Liver (tissue), 9 donors: ENCODE results near the gene ZNF777. TPM values are rescaled to one million over a fixed set of nuclear protein-coding genes. Genes with fewer than 3 reads are reported as not detected.

Experiments used
- DNase-seq: peaks from one replicate; pipeline ENCODE4 v3.0.0-alpha.2; 2017; ENCODE audit warnings: low spot score
- H3K27ac ChIP-seq, 2 donors: one replicate each; pipeline ENCODE4 v1.7.0; 2013; ENCODE audit warnings: inconsistent platforms in 2 of 2, low read length in 2 of 2, control low read depth in 1 of 2, low read depth in 1 of 2, mild to moderate bottlenecking in 1 of 2
- H3K27me3 ChIP-seq, 4 donors: one replicate each; pipeline versions ENCODE4 v1.6.1 to v1.7.0; 2013; ENCODE audit warnings: low read length in 3 of 4, inconsistent platforms in 1 of 4, mild to moderate bottlenecking in 1 of 4, moderate library complexity in 1 of 4; ENCODE audit not compliant: control insufficient read depth in 4 of 4, insufficient read depth in 4 of 4
- H3K36me3 ChIP-seq, 4 donors: one replicate each; pipeline versions ENCODE4 v1.6.1 to v1.7.0; 2013; ENCODE audit warnings: low read length in 3 of 4, mild to moderate bottlenecking in 3 of 4, low read depth in 1 of 4, moderate library complexity in 1 of 4; ENCODE audit not compliant: control insufficient read depth in 4 of 4, insufficient read depth in 3 of 4
- H3K4me1 ChIP-seq, 4 donors: one replicate each; pipeline versions ENCODE4 v1.6.1 to v1.7.0; 2013; ENCODE audit warnings: low read length in 3 of 4, mild to moderate bottlenecking in 3 of 4, moderate library complexity in 1 of 4; ENCODE audit not compliant: control insufficient read depth in 4 of 4, insufficient read depth in 4 of 4
- H3K4me3 ChIP-seq, 3 donors: one replicate each; pipeline versions ENCODE4 v1.6.1 to v1.7.0; 2013; ENCODE audit warnings: low read length in 3 of 3, control low read depth in 1 of 3, low read depth in 1 of 3, mild to moderate bottlenecking in 1 of 3
- H3K9ac ChIP-seq, 2 donors: one replicate each; pipeline ENCODE4 v1.7.0; 2013; ENCODE audit warnings: low read length in 2 of 2, mild to moderate bottlenecking in 2 of 2, moderate library complexity in 2 of 2, control low read depth in 1 of 2, low read depth in 1 of 2
- H3K9me3 ChIP-seq, 4 donors: one replicate each; pipeline versions ENCODE4 v1.6.1 to v1.7.0; 2013; ENCODE audit warnings: low read length in 3 of 4; ENCODE audit not compliant: control insufficient read depth in 4 of 4
- ATF3 ChIP-seq: IDR thresholded peaks from 2 replicates; pipeline ENCODE4 v1.6.1; 2016; ENCODE audit warnings: antibody characterized with exemption
- CTCF ChIP-seq: fragments of 150-350 bp; IDR thresholded peaks from 2 replicates; pipeline ENCODE4 v1.5.1; 2017; ENCODE audit warnings: improper control_type of control experiment, low read depth, low read length; ENCODE audit not compliant: missing input control
- EGR1 ChIP-seq, 2 donors: IDR thresholded peaks; 2 replicates each; pipeline ENCODE4 v1.6.1; 2016 to 2018; ENCODE audit warnings: antibody characterized with exemption in 2 of 2, low read depth in 2 of 2
- FOXA1 ChIP-seq: IDR thresholded peaks from 2 replicates; pipeline ENCODE4 v1.6.1; 2016; ENCODE audit warnings: antibody characterized with exemption
- FOXA2 ChIP-seq: IDR thresholded peaks from 2 replicates; pipeline ENCODE4 v1.6.1; 2016; ENCODE audit warnings: antibody characterized with exemption
- GABPA ChIP-seq, 2 donors: IDR thresholded peaks in 1 of 2; conservative IDR thresholded peaks in 1 of 2; 2 replicates each; pipeline ENCODE4 v1.6.1; 2016; ENCODE audit warnings: antibody characterized with exemption in 2 of 2, mild to moderate bottlenecking in 1 of 2, moderate library complexity in 1 of 2
- HNF4A ChIP-seq, 2 donors: conservative IDR thresholded peaks; 2 replicates each; pipeline ENCODE4 v1.6.1; 2016; ENCODE audit warnings: antibody characterized with exemption in 2 of 2, mild to moderate bottlenecking in 2 of 2
- HNF4G ChIP-seq: IDR thresholded peaks from 2 replicates; pipeline ENCODE4 v1.6.1; 2016; ENCODE audit warnings: antibody characterized with exemption
- JUND ChIP-seq, 2 donors: IDR thresholded peaks; 2 replicates each; pipeline ENCODE4 v1.6.1; 2016; ENCODE audit warnings: antibody characterized with exemption in 2 of 2
- MAX ChIP-seq: IDR thresholded peaks from 2 replicates; pipeline ENCODE4 v1.6.1; 2016; ENCODE audit warnings: antibody characterized with exemption
- NR2F2 ChIP-seq: IDR thresholded peaks from 2 replicates; pipeline ENCODE4 v1.6.1; 2016; ENCODE audit warnings: antibody characterized with exemption
- RAD21 ChIP-seq, 2 donors: IDR thresholded peaks; 2 replicates each; pipeline ENCODE4 v1.6.1; 2016; ENCODE audit warnings: antibody characterized with exemption in 2 of 2, mild to moderate bottlenecking in 2 of 2
- RXRA ChIP-seq, 2 donors: IDR thresholded peaks; 2 replicates each; pipeline ENCODE4 v1.6.1; 2017 to 2018; ENCODE audit warnings: antibody characterized with exemption in 2 of 2, mild to moderate bottlenecking in 1 of 2
- SP1 ChIP-seq: IDR thresholded peaks from 2 replicates; pipeline ENCODE4 v1.6.1; 2018; ENCODE audit warnings: antibody characterized with exemption, mild to moderate bottlenecking
- TAF1 ChIP-seq: conservative IDR thresholded peaks from 2 replicates; pipeline ENCODE4 v1.6.1; 2016; ENCODE audit warnings: antibody characterized with exemption, mild to moderate bottlenecking
- YY1 ChIP-seq: IDR thresholded peaks from 2 replicates; pipeline ENCODE4 v1.6.1; 2016; ENCODE audit warnings: antibody characterized with exemption, mild to moderate bottlenecking
- WGBS: extraction: QIAGEN DNeasy Blood & Tissue Kit; methylation state at CpG from one replicate; pipeline ENCODE4 v1.1.7; 2013; 5-methylcytosine and 5-hydroxymethylcytosine counted together
- polyA plus RNA-seq, 2 donors: library from polyadenylated mRNA; stranded (reverse) in 1 of 2; unstranded in 1 of 2; fragments of 200-250 nt in 1 of 2; fragments of >200 nt in 1 of 2; fragmentation: Nextera tagmentation in 1 of 2; extraction: Ambion mirVana in 1 of 2; gene quantifications; one replicate each; pipeline versions ENCODE4 v1.2.1 to v1.2.3, GENCODE V29; 2013 to 2015
- total RNA-seq, 2 donors: library from RNA; depleted of rRNA; stranded (reverse); fragments of >200 nt; gene quantifications; one replicate each; pipeline ENCODE4 v1.2.3, GENCODE V29; 2014
- TF ChIP-seq, protein P1 (sequence below): IDR thresholded peaks from 2 replicates; pipeline ENCODE4 v1.6.1; 2016; ENCODE audit warnings: antibody characterized with exemption, mild to moderate bottlenecking
- donor health status: healthy.
- donor health status: healthy.
- donor health status: healthy.
- donor health status: healthy.
- donor health status: healthy.

The ZNF777 gene
- total RNA-seq (1 to 10 TPM; 3.8 to 4.3 TPM), polyA plus RNA-seq (1 to 10 TPM in 1 of 2 donors, under 1 TPM in 1; 0.22 to 5.7 TPM)

DNA sequence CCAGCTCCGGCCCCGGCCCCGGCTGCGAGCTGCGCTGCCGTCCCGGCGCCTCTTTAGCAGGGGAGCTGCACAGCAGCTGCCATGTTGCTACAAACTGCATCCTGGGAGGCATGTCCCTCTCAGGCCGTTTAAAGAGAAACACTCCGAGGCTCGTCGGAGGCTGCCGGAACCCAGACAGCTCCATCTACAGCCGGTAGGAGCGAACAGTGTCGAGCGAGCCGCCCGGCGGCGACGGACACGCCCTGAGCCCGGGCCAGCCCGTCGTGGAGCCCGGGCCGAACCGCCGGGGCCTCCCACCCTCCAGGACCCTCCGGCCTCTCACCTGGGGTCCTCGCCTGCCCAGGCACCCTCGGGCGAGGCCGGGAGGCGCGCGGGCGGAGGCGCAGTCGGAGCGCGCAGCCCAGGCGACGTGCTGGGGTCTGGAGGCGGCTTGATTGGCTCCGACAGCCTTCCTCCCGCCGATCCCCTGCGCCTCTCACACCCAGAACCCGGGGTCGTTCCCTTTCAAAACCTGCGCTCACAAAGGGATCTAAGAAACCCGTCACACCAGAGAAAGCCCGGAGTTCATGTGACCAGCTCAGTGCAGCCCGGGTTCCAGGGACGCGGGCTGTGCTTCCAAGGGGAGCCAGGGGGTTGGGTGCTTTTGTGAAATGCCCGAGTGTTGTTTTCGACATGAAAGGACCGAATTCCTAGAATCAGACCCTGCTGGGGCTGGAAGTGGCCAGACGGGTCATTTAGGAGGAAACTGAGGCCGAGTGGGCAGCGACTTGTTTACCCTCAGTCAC is at the start of gene ZNF777:
TSS of gene ZNF777 (minus strand) at position 570 of the 785 bp plus-strand sequence. CDS start 5,040 bp downstream, outside the sequence.
- H3K9me3 ChIP-seq: no peaks in the 10 kb centered on the region
- no peak for TF ChIP-seq EGR1 (IDR thresholded peaks at IDR 0.05; ENCODE audit: low read depth in 2 of 2)
- no peak for TF ChIP-seq HNF4G
- no peak for TF ChIP-seq FOXA1
- TF ChIP-seq TAF1: no peak
- TF ChIP-seq RXRA (IDR thresholded peaks at IDR 0.05): no peak
- TF ChIP-seq, protein P1, sequence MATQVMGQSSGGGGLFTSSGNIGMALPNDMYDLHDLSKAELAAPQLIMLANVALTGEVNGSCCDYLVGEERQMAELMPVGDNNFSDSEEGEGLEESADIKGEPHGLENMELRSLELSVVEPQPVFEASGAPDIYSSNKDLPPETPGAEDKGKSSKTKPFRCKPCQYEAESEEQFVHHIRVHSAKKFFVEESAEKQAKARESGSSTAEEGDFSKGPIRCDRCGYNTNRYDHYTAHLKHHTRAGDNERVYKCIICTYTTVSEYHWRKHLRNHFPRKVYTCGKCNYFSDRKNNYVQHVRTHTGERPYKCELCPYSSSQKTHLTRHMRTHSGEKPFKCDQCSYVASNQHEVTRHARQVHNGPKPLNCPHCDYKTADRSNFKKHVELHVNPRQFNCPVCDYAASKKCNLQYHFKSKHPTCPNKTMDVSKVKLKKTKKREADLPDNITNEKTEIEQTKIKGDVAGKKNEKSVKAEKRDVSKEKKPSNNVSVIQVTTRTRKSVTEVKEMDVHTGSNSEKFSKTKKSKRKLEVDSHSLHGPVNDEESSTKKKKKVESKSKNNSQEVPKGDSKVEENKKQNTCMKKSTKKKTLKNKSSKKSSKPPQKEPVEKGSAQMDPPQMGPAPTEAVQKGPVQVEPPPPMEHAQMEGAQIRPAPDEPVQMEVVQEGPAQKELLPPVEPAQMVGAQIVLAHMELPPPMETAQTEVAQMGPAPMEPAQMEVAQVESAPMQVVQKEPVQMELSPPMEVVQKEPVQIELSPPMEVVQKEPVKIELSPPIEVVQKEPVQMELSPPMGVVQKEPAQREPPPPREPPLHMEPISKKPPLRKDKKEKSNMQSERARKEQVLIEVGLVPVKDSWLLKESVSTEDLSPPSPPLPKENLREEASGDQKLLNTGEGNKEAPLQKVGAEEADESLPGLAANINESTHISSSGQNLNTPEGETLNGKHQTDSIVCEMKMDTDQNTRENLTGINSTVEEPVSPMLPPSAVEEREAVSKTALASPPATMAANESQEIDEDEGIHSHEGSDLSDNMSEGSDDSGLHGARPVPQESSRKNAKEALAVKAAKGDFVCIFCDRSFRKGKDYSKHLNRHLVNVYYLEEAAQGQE: peak; percentile 21
- TF ChIP-seq SP1: no peak
- no peak for TF ChIP-seq FOXA2
- no peak for TF ChIP-seq MAX
- no peak for TF ChIP-seq HNF4A (conservative IDR thresholded peaks at IDR 0.05)
- peak; percentile 93 for TF ChIP-seq YY1
- TF ChIP-seq ATF3: no peak
- no peak for TF ChIP-seq NR2F2
- TF ChIP-seq JUND (IDR thresholded peaks at IDR 0.05): no peak
- peak; percentile 57 for TF ChIP-seq CTCF
- peak; percentile 30 to 55 for TF ChIP-seq RAD21 (IDR thresholded peaks at IDR 0.05)
- TF ChIP-seq GABPA (IDR thresholded peaks at IDR 0.05 in 1 of 2, conservative IDR thresholded peaks at IDR 0.05 in 1 of 2): peak in 1 of 2 donors; percentile 31
- WGBS: under 1% methylated on average over 64 of the region's 64 CpGs
- peak within 1 kb of the TSS; percentile 59 to 97 (median 67) for H3K4me3 ChIP-seq
- peak within 1 kb of the TSS in 1 of 2 donors; percentile 42 for H3K9ac ChIP-seq
- peak; percentile 79 for DNase-seq
- no peak within 1 kb of the TSS for H3K27ac ChIP-seq
- peaks cover 5 to 19% (median 15%) of the 10 kb centered on the region in 4 donors for H3K4me1 ChIP-seq
- H3K36me3 ChIP-seq: peaks cover 0 to 5% (median under 1%) of the 10 kb centered on the region in 4 donors
- H3K27me3 ChIP-seq: no peaks in the 10 kb centered on the region

- Histone ChIP-seq H3K4me3 (no peak overlapping the region), H3K9me3 (peaks cover 6 to 23% (median 13%) of the 10 kb centered on the region in 4 donors), H3K27me3 (no peaks in the 10 kb centered on the region), H3K27ac (no peak overlapping the region), H3K4me1 (no peaks in the 10 kb centered on the region), H3K9ac (no peak overlapping the region), H3K36me3 (peaks cover 0 to 1% (median 0%) of the 10 kb centered on the region in 4 donors)
- DNase-seq: no peak
- TF ChIP-seq MAX (no peak), FOXA2 (no peak), HNF4G (no peak), RXRA (IDR thresholded peaks at IDR 0.05) (no peak), HNF4A (conservative IDR thresholded peaks at IDR 0.05) (no peak), SP1 (no peak), EGR1 (IDR thresholded peaks at IDR 0.05; ENCODE audit: low read depth in 2 of 2) (no peak), JUND (IDR thresholded peaks at IDR 0.05) (no peak), NR2F2 (no peak), CTCF (no peak), FOXA1 (no peak)
- TF ChIP-seq, protein P1: no peak
Measured at GRCh38 chr7:149510248-149510647, 49.4 kb upstream of the ZNF777 start.
